Liver (tissue), 9 donors: ENCODE data around the gene CCDC15. TPM values are rescaled to one million over a fixed set of nuclear protein-coding genes. Genes with fewer than 3 reads are reported as not detected.

Source experiments
- DNase-seq: peaks from one replicate; pipeline ENCODE4 v3.0.0-alpha.2; 2017; ENCODE audit warnings: low spot score
- H3K27ac ChIP-seq, 2 donors: one replicate each; pipeline ENCODE4 v1.7.0; 2013; ENCODE audit warnings: inconsistent platforms in 2 of 2, low read length in 2 of 2, control low read depth in 1 of 2, low read depth in 1 of 2, mild to moderate bottlenecking in 1 of 2
- H3K27me3 ChIP-seq, 4 donors: one replicate each; pipeline versions ENCODE4 v1.6.1 to v1.7.0; 2013; ENCODE audit warnings: low read length in 3 of 4, inconsistent platforms in 1 of 4, mild to moderate bottlenecking in 1 of 4, moderate library complexity in 1 of 4; ENCODE audit not compliant: control insufficient read depth in 4 of 4, insufficient read depth in 4 of 4
- H3K36me3 ChIP-seq, 4 donors: one replicate each; pipeline versions ENCODE4 v1.6.1 to v1.7.0; 2013; ENCODE audit warnings: low read length in 3 of 4, mild to moderate bottlenecking in 3 of 4, low read depth in 1 of 4, moderate library complexity in 1 of 4; ENCODE audit not compliant: control insufficient read depth in 4 of 4, insufficient read depth in 3 of 4
- H3K4me1 ChIP-seq, 4 donors: one replicate each; pipeline versions ENCODE4 v1.6.1 to v1.7.0; 2013; ENCODE audit warnings: low read length in 3 of 4, mild to moderate bottlenecking in 3 of 4, moderate library complexity in 1 of 4; ENCODE audit not compliant: control insufficient read depth in 4 of 4, insufficient read depth in 4 of 4
- H3K4me3 ChIP-seq, 3 donors: one replicate each; pipeline versions ENCODE4 v1.6.1 to v1.7.0; 2013; ENCODE audit warnings: low read length in 3 of 3, control low read depth in 1 of 3, low read depth in 1 of 3, mild to moderate bottlenecking in 1 of 3
- H3K9ac ChIP-seq, 2 donors: one replicate each; pipeline ENCODE4 v1.7.0; 2013; ENCODE audit warnings: low read length in 2 of 2, mild to moderate bottlenecking in 2 of 2, moderate library complexity in 2 of 2, control low read depth in 1 of 2, low read depth in 1 of 2
- H3K9me3 ChIP-seq, 4 donors: one replicate each; pipeline versions ENCODE4 v1.6.1 to v1.7.0; 2013; ENCODE audit warnings: low read length in 3 of 4; ENCODE audit not compliant: control insufficient read depth in 4 of 4
- EGR1 ChIP-seq, 2 donors: IDR thresholded peaks; 2 replicates each; pipeline ENCODE4 v1.6.1; 2016 to 2018; ENCODE audit warnings: antibody characterized with exemption in 2 of 2, low read depth in 2 of 2
- FOXA2 ChIP-seq: IDR thresholded peaks from 2 replicates; pipeline ENCODE4 v1.6.1; 2016; ENCODE audit warnings: antibody characterized with exemption
- GABPA ChIP-seq, 2 donors: IDR thresholded peaks in 1 of 2; conservative IDR thresholded peaks in 1 of 2; 2 replicates each; pipeline ENCODE4 v1.6.1; 2016; ENCODE audit warnings: antibody characterized with exemption in 2 of 2, mild to moderate bottlenecking in 1 of 2, moderate library complexity in 1 of 2
- HNF4A ChIP-seq, 2 donors: conservative IDR thresholded peaks; 2 replicates each; pipeline ENCODE4 v1.6.1; 2016; ENCODE audit warnings: antibody characterized with exemption in 2 of 2, mild to moderate bottlenecking in 2 of 2
- HNF4G ChIP-seq: IDR thresholded peaks from 2 replicates; pipeline ENCODE4 v1.6.1; 2016; ENCODE audit warnings: antibody characterized with exemption
- JUND ChIP-seq, 2 donors: IDR thresholded peaks; 2 replicates each; pipeline ENCODE4 v1.6.1; 2016; ENCODE audit warnings: antibody characterized with exemption in 2 of 2
- NR2F2 ChIP-seq: IDR thresholded peaks from 2 replicates; pipeline ENCODE4 v1.6.1; 2016; ENCODE audit warnings: antibody characterized with exemption
- RAD21 ChIP-seq, 2 donors: IDR thresholded peaks; 2 replicates each; pipeline ENCODE4 v1.6.1; 2016; ENCODE audit warnings: antibody characterized with exemption in 2 of 2, mild to moderate bottlenecking in 2 of 2
- REST ChIP-seq: IDR thresholded peaks from 2 replicates; pipeline ENCODE4 v1.6.1; 2016; ENCODE audit warnings: antibody characterized with exemption, mild to moderate bottlenecking
- RXRA ChIP-seq, 2 donors: IDR thresholded peaks; 2 replicates each; pipeline ENCODE4 v1.6.1; 2017 to 2018; ENCODE audit warnings: antibody characterized with exemption in 2 of 2, mild to moderate bottlenecking in 1 of 2
- SP1 ChIP-seq: IDR thresholded peaks from 2 replicates; pipeline ENCODE4 v1.6.1; 2018; ENCODE audit warnings: antibody characterized with exemption, mild to moderate bottlenecking
- TAF1 ChIP-seq: conservative IDR thresholded peaks from 2 replicates; pipeline ENCODE4 v1.6.1; 2016; ENCODE audit warnings: antibody characterized with exemption, mild to moderate bottlenecking
- YY1 ChIP-seq: IDR thresholded peaks from 2 replicates; pipeline ENCODE4 v1.6.1; 2016; ENCODE audit warnings: antibody characterized with exemption, mild to moderate bottlenecking
- ZBTB33 ChIP-seq: IDR thresholded peaks from 2 replicates; pipeline ENCODE4 v1.6.1; 2016; ENCODE audit warnings: antibody characterized with exemption
- WGBS: extraction: QIAGEN DNeasy Blood & Tissue Kit; methylation state at CpG from one replicate; pipeline ENCODE4 v1.1.7; 2013; 5-methylcytosine and 5-hydroxymethylcytosine counted together
- polyA plus RNA-seq, 2 donors: library from polyadenylated mRNA; stranded (reverse) in 1 of 2; unstranded in 1 of 2; fragments of 200-250 nt in 1 of 2; fragments of >200 nt in 1 of 2; fragmentation: Nextera tagmentation in 1 of 2; extraction: Ambion mirVana in 1 of 2; gene quantifications; one replicate each; pipeline versions ENCODE4 v1.2.1 to v1.2.3, GENCODE V29; 2013 to 2015
- total RNA-seq, 2 donors: library from RNA; depleted of rRNA; stranded (reverse); fragments of >200 nt; gene quantifications; one replicate each; pipeline ENCODE4 v1.2.3, GENCODE V29; 2014
- TF ChIP-seq, protein P1 (sequence below): IDR thresholded peaks from 2 replicates; pipeline ENCODE4 v1.6.1; 2016; ENCODE audit warnings: antibody characterized with exemption
- TF ChIP-seq, protein P2 (sequence below): IDR thresholded peaks from 2 replicates; pipeline ENCODE4 v1.6.1; 2016; ENCODE audit warnings: antibody characterized with exemption
- TF ChIP-seq, protein P3 (sequence below): fragments of 150-350 bp; IDR thresholded peaks from 2 replicates; pipeline ENCODE4 v1.5.1; 2017; ENCODE audit warnings: improper control_type of control experiment, low read depth, low read length; ENCODE audit not compliant: missing input control
- donor health status: healthy.
- donor health status: healthy.
- donor health status: healthy.
- donor health status: healthy.
- donor health status: healthy.

CCDC15 gene
- total and polyA plus RNA-seq, 4 donors, result 0.35 to 3.5 (median 0.88) TPM

- peak; percentile 65 for DNase-seq
- TF ChIP-seq JUND (IDR thresholded peaks at IDR 0.05) (no peak), HNF4A (conservative IDR thresholded peaks at IDR 0.05) (peak in 1 of 2 donors; percentile 36), REST (peak; percentile 11), EGR1 (IDR thresholded peaks at IDR 0.05; ENCODE audit: low read depth in 2 of 2) (no peak), RXRA (IDR thresholded peaks at IDR 0.05) (peak in 1 of 2 donors; percentile 5), RAD21 (IDR thresholded peaks at IDR 0.05) (peak; percentile 17 to 31), YY1 (peak; percentile 11), TAF1 (peak; percentile 24)
- TF ChIP-seq, protein P1, sequence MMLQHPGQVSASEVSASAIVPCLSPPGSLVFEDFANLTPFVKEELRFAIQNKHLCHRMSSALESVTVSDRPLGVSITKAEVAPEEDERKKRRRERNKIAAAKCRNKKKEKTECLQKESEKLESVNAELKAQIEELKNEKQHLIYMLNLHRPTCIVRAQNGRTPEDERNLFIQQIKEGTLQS, result no peak
- TF ChIP-seq, protein P2, sequence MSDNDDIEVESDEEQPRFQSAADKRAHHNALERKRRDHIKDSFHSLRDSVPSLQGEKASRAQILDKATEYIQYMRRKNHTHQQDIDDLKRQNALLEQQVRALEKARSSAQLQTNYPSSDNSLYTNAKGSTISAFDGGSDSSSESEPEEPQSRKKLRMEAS, result no peak
- no peaks in the 10 kb centered on the region for H3K36me3 ChIP-seq
- under 1% methylated on average over 46 of the region's 46 CpGs for WGBS
- H3K4me1 ChIP-seq, result peaks cover 6 to 8% (median 8%) of the 10 kb centered on the region in 4 donors
- peak within 1 kb of the TSS; percentile 13 to 16 for H3K9ac ChIP-seq
- H3K27ac ChIP-seq, result peak within 1 kb of the TSS; percentile 44 to 47
- H3K4me3 ChIP-seq, result peak within 1 kb of the TSS; percentile 33 to 51 (median 43)
- H3K27me3 ChIP-seq, result no peaks in the 10 kb centered on the region
- H3K9me3 ChIP-seq, result no peaks in the 10 kb centered on the region
These were observed 109.0 kb downstream of the CCDC15 start, which contains the start of gene SLC37A2 for GRCh38 chr11:125062931-125063428. Gene SLC37A2 (plus strand): TSS chr11:125063305. CDS start chr11:125063368, 63 bp downstream.

GRCh38 chr11:125063429-125064043 lies 109.5 kb downstream of the CCDC15 start:
- Histone ChIP-seq H3K4me1 (peaks cover 6 to 8% (median 8%) of the 10 kb centered on the region in 4 donors), H3K9me3 (no peaks in the 10 kb centered on the region), H3K27me3 (no peaks in the 10 kb centered on the region), H3K4me3 (peak overlapping the region; percentile 33 to 51 (median 43)), H3K27ac (peak overlapping the region; percentile 44 to 47), H3K36me3 (no peaks in the 10 kb centered on the region), H3K9ac (peak overlapping the region in 1 of 2 donors; percentile 13)
- no peak for DNase-seq
- WGBS, result 7% methylated on average over 38 of the region's 38 CpGs
- TF ChIP-seq ZBTB33 (no peak), TAF1 (no peak), NR2F2 (no peak), REST (no peak), JUND (IDR thresholded peaks at IDR 0.05) (no peak), EGR1 (IDR thresholded peaks at IDR 0.05; ENCODE audit: low read depth in 2 of 2) (no peak), HNF4A (conservative IDR thresholded peaks at IDR 0.05) (no peak), SP1 (no peak), FOXA2 (no peak), GABPA (IDR thresholded peaks at IDR 0.05 in 1 of 2, conservative IDR thresholded peaks at IDR 0.05 in 1 of 2) (no peak), YY1 (no peak), RAD21 (IDR thresholded peaks at IDR 0.05) (no peak), HNF4G (no peak), RXRA (IDR thresholded peaks at IDR 0.05) (no peak)
- TF ChIP-seq, protein P2, result no peak
- TF ChIP-seq, protein P1, result no peak
- TF ChIP-seq, protein P3, sequence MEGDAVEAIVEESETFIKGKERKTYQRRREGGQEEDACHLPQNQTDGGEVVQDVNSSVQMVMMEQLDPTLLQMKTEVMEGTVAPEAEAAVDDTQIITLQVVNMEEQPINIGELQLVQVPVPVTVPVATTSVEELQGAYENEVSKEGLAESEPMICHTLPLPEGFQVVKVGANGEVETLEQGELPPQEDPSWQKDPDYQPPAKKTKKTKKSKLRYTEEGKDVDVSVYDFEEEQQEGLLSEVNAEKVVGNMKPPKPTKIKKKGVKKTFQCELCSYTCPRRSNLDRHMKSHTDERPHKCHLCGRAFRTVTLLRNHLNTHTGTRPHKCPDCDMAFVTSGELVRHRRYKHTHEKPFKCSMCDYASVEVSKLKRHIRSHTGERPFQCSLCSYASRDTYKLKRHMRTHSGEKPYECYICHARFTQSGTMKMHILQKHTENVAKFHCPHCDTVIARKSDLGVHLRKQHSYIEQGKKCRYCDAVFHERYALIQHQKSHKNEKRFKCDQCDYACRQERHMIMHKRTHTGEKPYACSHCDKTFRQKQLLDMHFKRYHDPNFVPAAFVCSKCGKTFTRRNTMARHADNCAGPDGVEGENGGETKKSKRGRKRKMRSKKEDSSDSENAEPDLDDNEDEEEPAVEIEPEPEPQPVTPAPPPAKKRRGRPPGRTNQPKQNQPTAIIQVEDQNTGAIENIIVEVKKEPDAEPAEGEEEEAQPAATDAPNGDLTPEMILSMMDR, result no peak
